Stimulated activated CD8-positive, alpha-beta memory T cell treated with anti-CD3 and anti-CD28 coated beads, Interleukin-7, amount 100 ng/mL, for 1 hour (primary cell): ENCODE measurements around the gene KMT2E.

ENCODE experiments used
- DNase-seq, 2 donors: peaks; one replicate each; pipeline ENCODE4 v3.0.0-alpha.2; 2020; ENCODE audit warnings: low read depth in 2 of 2

The KMT2E gene

DNA sequence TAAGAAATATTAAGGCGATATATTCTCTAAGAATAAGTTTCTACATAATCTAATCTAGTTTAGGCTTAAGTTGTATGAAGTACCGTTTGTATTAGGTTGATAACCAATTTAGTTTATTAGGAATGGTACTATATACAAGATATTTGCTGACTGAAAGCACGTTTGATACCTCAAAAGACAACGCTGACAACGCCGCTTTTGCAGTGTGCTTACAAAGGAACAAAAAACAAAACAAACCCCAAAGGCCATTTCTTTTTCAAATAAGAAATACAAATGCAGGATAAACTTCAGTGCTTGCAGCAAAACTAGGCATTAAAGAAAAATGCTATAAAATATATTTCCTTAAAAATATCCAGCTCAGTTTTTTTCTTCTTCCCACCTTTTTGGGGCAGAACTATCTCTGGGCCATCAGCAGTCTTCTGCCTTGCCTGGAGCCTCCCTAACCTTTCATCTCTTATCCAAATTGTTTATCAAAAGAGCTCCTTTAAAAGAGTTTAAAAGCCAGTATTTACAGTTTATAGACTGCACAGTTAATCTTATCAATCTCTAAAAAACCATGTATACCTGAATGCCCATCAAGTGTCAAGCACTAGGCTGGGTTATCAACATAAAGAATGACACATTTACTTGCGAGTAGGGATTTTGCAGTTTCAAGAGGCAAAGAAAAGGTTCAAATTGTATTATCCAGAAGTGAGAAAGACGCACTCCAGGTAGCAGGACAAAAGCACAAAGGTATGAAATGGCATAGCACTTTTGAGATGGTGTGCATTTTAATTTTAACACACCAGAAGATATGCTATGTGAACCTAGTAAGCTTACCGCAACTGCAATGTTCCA lies 4.1 kb upstream of the KMT2E start:
- DNase-seq, result no peak

DNA sequence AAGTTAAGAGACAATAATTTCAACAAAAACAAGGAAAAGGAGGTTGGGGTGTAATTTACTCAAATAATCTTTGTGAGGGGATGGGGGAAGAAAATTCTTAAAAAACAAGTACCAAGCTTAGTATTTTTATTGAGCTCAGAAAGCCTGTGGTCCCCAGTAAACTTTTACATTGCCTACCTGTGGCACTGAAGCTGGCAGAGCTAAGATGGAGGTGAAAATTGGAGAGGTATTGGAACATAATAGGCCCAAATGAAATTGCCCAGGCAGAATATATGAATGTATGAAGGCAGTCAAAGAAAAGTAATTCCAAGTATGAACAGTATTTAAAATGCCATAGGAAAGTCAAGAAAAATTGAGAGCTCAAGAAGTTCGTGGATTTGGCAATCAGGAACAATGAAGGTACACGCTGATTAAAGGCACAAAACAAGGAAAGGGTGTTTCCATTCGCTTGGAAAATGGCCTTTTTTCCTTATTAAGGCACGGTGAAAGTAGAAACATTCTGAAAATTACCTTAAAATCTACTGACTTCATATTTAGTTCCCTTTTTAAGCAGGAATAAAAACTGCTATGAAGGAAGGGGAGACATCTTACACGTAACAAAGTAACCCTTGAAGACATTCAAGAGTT lies 3.4 kb upstream of the KMT2E start:
- no peak for DNase-seq

DNA sequence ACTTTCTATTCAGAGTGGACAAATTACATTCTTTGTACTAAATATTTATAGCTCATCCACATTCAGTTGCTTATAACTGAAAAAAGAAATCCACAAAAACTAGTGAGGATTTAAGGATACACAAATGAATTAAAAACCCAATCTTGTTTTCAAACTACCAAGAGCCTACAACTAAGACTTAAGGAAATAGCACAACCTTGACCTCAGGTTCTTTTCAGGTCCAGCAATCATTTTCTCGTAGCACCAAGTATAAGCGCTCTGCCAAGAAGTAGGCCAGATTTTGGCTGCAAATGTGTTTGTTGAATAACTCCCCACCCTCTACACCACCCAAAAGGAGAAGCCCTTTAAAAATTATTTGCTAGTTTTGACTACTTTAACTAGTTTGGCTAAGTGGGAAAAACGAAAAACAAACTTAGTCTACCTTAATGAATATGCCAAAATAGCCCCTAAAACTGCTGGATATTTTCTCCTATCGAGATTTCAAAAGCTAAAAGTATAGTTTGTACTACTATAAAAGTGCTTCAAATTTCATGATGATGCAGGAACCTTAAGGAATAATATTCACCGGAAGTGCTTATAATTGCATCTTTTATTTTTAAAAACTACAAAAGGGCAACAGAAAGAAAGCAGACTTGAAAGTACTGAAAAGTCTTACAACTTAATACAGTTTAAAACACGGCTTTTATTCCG lies 2.7 kb upstream of the KMT2E start:
- DNase-seq, result no peak

DNA sequence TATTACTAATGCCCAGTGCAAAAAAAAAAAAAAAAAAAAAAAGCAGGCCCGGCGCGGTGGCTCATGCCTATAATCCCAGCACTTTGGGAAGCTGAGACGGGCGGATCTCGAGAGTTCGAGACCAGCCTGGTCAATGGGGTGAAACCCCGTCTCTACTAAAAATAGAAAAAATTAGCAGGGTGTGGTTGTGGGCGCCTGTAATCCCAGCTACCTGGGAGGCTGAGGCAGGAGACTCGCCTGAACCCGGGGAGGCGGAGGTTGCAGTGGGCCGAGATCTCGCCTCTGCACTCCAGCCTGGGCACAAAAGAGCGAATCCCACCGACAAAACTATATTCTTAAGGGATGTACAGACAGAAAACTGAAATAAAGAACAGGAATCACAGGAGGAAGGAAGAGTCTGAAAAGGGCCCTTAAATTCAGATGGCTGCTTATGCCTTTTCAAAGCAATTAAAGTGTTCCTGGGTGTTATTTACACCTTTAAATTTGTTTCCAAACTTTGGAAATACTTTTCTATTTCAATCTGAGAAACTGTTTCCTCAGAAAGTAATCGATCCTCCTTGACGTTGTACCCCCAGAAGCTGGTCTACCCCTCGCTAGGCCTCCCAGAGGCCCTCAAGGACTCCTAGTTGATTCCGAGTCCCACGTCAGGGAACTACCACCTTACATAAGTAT lies 2.0 kb upstream of the KMT2E start:
- peak in 1 of 2 donors; percentile 8 for DNase-seq

DNA sequence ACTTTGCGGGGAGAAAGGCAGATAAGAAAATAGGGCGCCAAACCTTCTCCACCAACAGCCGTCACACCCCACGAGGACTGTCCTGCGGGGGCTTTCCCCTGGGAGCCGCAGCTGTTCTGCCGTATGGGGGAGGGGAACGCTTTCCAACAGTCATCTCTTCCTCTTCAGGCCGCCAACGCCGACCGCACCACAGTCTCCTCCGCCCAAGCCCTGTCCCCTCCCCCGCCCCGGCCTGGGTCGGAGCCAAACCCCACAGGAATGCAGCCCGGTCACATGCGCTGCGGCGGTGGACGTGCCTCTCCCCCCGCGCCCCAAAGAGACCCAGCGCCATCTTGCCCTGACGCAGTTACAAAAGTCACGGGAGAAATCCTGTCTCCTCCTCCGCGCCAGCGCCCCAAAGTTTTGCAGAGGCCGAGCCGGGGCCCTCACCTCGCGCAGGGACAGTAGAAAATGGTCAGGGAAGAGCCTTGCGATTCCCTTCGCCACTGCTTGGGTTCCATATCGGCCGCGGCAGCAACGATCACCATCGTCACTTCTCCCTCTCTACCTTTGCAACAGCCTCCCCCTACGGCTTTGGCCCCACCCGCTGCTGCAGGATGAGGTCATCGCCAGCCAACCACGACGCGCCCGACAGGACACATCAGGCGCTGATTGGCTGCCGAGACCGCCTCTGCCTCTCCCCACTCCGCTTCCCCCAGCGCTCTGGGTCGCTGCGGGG lies 1.3 kb upstream of the KMT2E start:
- DNase-seq, result peak; percentile 99 to 100

DNA sequence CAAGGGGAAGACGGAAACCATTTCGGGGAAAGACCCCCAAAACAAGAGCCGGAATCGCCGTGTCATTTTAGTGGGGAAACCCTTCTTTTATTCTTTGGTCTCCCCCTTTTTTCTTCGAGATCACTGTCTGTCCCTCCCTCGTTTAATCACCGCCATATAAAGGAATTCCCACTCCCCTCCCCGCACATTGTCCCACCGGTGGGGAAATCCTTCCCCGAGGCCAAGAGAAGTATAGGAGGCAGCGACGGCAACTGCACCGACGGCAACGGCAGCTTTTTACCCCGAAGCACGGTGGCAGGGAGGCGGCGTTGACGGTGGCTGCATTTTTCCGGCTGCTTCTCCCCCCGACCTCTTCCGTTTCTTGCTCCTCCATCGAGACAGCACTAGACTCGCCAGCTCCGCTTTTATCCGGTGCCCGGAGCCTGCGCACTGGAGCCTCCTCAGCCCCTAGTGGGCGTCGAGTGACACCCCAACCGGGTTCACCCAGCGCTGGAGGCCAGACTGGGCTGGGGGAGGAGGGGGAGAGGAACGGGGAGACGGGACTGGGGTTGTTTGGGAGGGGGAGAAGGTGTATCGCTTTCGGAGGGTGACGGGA lies 687 bp upstream of the KMT2E start:
- DNase-seq, result peak; percentile 82 to 89

DNA sequence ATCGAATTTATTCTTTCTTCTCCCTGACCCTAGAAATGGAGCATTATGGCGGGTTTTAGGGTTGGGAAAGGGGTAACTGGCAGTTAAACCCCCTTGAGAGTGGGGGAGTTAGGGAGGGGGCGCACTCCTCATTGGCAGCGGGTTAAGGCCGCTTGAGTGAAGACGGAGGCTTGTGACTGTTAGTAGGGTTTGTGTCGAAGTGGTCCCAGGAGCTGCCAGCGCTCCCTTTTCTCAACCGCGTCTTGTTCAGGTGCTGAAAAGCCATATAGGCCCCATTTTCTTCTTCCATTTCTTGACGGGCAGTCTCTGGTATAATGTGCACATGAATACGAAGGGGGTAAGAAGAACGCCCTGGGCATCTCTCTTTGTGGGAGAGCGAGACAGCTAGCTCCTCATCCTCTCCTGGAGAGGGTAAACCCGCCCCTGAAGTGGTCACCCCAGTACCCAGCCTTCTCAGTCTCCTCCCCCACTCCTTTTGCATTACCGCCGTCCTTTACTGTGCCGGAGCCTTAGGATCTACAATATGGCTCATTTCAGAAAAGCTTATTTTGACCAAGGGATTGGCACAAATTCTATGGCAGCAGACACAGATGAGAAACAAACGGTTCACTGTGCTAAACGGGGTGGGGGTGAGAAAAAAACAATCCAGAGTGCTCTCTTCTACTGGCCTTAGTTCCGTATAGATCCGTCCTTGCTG lies 836 bp downstream of the KMT2E start:
- DNase-seq, result peak; percentile 19 to 24

DNA sequence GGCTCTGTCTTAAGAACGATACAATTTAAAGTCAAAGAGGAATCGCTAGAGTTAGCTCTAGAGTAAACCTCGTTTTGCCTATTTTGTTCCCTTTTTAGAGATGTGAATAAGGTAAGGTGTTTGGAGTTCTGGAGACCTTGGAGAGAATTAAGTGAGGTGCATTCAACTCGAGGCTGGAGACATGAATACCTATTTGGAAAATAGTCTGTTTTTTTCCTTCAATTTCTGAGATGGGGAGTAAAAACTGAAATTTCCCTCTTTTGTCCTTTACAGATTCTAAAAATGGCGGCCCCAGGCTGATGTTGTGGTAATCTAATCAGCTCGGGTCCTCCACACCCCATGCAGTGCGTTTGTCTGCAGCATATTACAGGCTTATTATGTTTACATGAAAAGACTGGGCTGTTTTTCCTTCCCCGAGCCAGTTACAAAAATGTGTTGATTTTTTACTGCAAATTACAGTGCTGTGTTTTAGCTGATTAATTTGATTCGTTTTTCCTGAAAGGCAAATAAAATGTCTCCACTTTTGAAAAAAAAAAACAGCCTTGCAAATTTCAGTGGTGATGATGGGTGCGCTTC lies 1.5 kb downstream of the KMT2E start:
- DNase-seq, result no peak

DNA sequence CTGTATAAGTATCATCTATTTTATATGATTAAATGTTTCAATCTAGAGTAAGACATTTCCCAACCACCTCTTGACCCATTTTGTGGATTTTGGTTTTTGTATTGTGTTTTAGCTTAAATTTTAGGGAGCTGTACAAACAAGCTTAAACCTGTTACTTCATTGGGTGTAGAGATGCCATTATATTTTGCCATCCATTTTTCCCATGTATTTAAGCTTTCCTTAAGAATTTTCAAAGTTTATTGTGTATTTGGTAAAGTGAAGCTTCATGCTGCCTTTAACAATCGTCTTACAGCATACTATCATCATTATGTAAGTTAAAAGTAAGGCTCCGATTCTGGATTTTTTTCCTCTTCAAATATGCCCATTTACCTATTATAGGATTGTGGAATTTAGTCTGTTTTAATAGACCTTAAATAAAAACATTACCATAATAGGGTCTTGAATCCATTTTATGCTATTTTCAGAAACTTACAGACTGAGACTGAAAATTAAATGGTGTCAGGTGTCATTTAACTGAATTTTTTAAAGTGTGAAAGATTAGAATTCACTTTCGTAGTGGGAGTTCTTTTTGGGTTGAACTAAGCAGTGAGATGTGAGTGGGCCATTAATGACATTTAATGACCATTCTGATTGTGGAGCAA lies 2.2 kb downstream of the KMT2E start:
- no peak for DNase-seq

DNA sequence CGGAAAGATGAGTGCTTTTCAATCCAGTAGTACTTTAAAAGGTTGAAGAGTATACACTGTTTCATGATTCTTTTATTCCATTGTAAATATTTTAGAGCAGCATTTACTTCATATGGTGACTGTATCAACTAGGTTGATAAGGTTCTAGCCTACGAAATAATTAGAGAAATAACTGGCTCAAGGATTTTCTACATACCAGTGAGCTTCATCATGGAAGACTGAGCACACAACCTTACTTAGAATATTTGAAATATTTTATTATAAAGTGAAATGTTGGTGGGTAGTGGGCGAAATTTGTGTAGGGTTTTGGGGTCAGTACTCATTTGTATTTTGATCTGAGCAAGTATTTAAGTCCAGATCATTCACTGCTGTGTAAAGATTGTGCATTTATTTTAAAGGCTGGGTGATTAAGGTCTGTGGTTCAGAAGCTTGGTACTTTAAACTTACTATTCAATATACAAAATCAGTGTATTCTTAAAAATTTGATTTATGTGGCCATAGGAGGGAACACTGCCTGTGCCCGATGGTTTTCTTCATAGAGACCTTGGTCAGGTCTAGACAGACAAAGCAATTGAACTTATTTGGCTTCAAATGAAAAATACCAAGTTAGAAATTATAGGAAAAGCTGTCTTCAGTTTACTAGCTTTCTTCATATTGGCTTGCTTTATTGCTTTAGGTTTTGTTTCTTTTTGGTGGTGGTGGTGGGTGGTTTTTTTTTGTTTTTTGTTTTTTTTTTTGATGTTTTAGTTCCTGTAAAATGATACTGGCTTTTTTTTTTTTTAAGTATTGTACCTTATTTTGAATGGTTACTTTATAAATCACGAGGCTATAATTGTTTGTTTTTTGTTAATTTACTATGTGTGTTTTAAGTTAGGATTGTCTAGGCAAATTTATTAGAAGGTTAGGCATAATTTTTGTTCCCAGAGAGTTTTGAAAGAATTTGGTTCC lies 3.0 kb downstream of the KMT2E start:
- DNase-seq, result no peak

DNA sequence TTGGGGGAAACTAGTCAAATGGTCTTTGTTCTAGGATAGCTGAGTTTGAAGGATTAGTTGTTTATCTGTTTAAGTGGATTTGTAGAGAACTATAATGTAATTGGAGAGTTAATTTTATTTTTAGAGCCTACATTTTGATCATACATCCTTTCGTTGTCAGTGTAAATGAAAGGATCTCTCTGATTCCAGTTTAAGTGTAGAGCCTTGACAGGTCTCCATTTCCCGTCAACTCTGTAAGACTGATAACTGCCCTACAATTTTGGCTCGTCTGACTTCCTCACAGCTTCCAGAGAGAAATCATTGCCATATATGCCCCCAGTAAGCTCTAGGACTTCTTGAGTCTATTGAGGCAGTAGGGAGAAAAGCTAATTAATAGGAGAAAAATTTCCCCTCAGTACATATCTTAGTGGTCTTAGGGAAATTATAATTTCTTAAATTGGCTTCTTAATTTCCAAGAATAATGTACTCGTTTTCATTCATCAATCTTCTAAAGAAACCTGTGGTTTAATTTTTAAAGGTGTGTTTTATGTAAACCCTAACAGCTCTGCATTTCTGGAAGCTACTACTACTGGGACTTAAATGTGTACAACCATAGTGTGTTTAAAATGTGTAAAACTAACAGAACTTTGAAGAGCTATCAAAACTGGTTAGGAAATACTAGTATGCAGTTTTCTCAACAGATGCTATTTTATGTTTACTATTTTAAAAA lies 3.8 kb downstream of the KMT2E start:
- no peak for DNase-seq

DNA sequence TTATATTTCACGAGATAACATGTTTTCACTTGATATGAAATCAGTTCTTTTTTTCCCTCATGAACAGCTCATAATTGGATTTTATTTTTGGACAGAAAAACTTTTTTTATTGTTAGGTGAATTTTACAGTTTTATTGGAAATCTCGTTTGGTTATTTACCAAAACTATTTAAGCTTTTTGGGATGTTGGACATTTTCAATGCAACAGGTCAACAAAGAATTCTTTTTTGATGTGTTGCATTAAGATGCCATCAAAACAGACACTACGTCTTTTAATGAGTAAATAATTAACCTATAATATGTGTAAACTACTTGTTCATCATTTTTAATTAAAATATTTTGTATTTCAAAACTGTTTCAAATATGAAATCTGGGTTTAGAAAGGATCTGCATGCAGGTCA lies 5.3 kb downstream of the KMT2E start:
- DNase-seq, result no peak

DNA sequence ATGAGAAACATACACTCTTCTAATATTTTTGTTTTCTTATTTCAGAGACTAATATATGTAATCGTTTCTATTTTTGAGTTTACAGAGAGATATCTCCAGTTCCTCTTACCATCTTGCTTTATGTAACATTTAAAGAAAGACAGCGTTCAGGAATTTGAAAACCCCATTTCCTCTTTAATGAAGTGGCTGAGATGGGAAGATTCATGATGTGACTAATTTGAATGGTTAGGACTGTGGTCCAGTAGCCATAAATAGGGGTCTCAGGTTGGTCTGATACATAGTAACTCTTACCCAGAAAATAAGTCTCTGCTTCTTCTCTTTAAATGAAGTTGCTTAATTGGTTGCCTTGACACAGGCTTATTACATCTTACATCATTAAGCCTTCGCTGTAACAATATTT lies 6.9 kb downstream of the KMT2E start:
- DNase-seq, result no peak

DNA sequence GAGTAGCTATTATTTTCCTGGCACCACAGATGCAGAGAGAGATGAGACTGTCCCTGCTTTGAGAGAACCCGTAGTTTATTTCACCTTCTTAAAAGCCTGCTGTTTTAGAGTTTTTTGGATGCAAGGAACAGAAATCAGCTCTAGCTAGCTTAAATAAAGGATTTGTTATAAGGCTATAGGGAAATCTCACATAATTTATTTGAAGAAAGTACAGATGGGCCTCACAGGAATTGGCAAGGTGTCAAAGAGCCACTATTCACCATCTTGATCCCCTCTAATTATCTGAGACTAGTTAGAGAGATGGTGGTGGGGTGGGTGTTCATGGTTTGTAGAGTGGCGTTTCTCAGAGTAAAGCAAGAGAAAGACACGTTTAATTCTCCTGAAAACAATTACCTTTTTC lies 7.3 kb downstream of the KMT2E start:
- no peak for DNase-seq

DNA sequence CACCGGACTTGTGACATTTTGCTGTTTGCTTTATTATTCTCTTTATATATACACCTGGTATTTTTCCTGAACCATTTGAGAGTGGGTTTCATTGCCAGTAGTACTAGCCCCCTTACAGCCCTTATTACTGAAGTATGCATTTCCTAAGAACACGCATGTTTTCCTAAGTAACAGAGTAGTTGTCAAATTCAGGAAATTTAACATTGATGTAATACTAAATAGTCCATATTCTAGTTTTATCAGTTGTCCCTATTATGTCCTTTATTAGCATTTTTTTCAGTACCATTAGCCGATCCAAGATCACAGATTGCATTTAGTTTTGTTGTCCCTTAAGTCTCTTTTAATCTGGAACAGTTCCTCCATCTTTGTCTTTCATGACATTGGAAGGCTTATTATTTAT lies 8.0 kb downstream of the KMT2E start:
- no peak for DNase-seq

DNA sequence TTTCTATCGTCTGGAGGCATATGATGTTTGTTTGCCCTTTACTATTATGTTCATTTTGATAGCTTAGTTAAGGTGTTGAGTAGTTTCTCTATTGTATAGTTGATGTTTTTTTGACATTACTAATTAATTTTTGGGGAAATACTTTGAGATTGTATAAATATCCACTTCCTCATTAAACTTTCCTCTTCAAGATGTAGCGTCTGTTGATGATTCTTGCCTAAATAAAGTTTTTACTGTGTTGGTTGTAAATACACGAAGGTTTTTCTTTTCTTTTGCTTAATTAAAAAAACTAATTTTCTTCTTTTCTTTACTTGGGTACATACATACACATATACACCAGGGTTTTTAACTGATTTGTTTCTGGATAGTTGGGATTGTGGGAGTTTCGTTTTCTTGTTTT lies 8.5 kb downstream of the KMT2E start:
- DNase-seq, result no peak

DNA sequence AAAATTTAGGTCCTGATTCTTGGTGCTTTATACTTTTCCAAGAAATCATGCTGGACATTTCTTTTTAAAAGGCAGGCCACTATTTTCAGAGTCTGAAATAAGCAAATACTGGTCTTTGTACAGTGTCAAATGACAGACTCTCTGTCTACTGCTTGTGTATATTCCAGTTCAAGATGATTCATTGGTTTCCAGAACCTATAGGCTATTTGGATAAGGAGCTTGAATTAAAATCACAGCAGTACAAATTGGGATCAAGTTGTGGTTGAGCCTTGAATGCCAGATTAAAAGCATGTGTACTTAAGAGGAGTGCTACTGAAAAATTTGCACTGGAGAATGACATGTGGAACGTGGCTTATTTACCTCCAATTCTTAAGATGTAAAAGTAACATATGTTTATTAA lies 10.7 kb downstream of the KMT2E start:
- DNase-seq, result no peak

DNA sequence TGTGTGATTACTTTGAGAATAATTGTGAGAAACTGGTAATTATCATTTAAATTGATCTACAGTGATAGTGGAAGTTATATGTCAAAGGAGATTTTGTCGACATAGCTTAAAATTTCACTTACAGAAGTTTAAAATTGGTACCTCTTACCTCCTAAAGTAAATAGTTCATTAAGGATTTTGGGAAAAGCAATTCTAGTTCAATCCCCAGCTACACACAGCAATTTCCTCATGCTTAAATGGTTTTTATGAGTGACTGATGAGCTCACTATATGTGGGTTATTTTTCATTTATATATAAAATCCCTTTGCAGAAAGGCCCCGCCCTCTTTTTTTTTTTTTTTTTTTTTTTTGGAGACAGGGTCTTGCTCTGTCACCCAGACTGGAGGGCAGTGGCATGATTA lies 12.7 kb downstream of the KMT2E start:
- no peak for DNase-seq
